Measurements from ENCODE around the gene FAM187B.

FAM187B gene

GRCh38 chr19:35261356-35262100, 33.0 kb upstream of the FAM187B start:
- DNase-seq (ENCODE audit: low read depth) = no peak
- no peak overlapping the region for H3K4me3 ChIP-seq (ENCODE audit: low read length)
- TF ChIP-seq CTCF (conservative IDR thresholded peaks at IDR 0.05; ENCODE audit: low read depth, low read length) = no peak

GRCh38 chr19:35260694-35261304, 32.3 kb upstream of the FAM187B start:
- TF ChIP-seq CTCF (conservative IDR thresholded peaks at IDR 0.05; ENCODE audit: low read depth, low read length) = no peak
- no peak for DNase-seq (ENCODE audit: low read depth)

GRCh38 chr19:35257113-35257461, 28.5 kb upstream of the FAM187B start:
- DNase-seq (ENCODE audit: low read depth) = no peak
- no peak for TF ChIP-seq CTCF (conservative IDR thresholded peaks at IDR 0.05; ENCODE audit: low read depth, low read length)
- no peak overlapping the region for H3K4me3 ChIP-seq (ENCODE audit: low read length)

More at GRCh38 chr19:35260694-35261304, 32.3 kb upstream of the FAM187B start:
- no peak overlapping the region for H3K4me3 ChIP-seq (ENCODE audit: low read length)

GRCh38 chr19:35256566-35256965, 28.0 kb upstream of the FAM187B start:
- no peak overlapping the region for H3K4me3 ChIP-seq (ENCODE audit: low read length)
- no peak for TF ChIP-seq CTCF (conservative IDR thresholded peaks at IDR 0.05; ENCODE audit: low read depth, low read length)
- no peak for DNase-seq (ENCODE audit: low read depth)

- no peak overlapping the region for H3K4me3 ChIP-seq (ENCODE audit: low read length)
- TF ChIP-seq CTCF (conservative IDR thresholded peaks at IDR 0.05; ENCODE audit: low read depth, low read length) = no peak
- DNase-seq (ENCODE audit: low read depth) = no peak
Measured at GRCh38 chr19:35254341-35255297, 26.1 kb upstream of the FAM187B start.

- DNase-seq (ENCODE audit: low read depth) = no peak
- TF ChIP-seq CTCF (conservative IDR thresholded peaks at IDR 0.05; ENCODE audit: low read depth, low read length) = no peak
- H3K4me3 ChIP-seq (ENCODE audit: low read length) = no peak overlapping the region
Measured at GRCh38 chr19:35253316-35254286, 25.1 kb upstream of the FAM187B start.

All from retinal pigment epithelial cell (primary cell).